Naive thymus-derived CD8-positive, alpha-beta T cell (primary cell): ENCODE results near the gene SERPINH1. TPM values are rescaled to one million over a fixed set of nuclear protein-coding genes. Genes with fewer than 3 reads are reported as not detected.

Source experiments
- ATAC-seq, 2 donors: fragments of 150-1000 bp; cut with Tn5 transposase in 1 of 2; sonication (Bioruptor Pico), chemical (Tn5 transposase) in 1 of 2; 1 replicate in 1 of 2; 2 replicates in 1 of 2; pipeline ENCODE4 v1.10.0; 2021; ENCODE audit warnings: mild to moderate bottlenecking in 2 of 2, moderate library complexity in 2 of 2
- POLR2A ChIA-PET: fragments of 350-600 bp; sonication (Branson Sonifier 250); formaldehyde crosslinking; loops from one replicate; lab custom pipeline; 2021; ENCODE audit warnings: antibody characterized with exemption; lab: Charles Lee
- DNase-seq, 10 donors: peaks; one replicate each; pipeline versions ENCODE4 v3.0.0 to v3.0.0-alpha.2; 2020 to 2022
- H3K27ac Mint-ChIP-seq, 10 donors: one replicate each; pipeline ENCODE4 v1.8.0; 2020 to 2022; ENCODE audit warnings: mild to moderate bottlenecking in 10 of 10, mixed read lengths in 10 of 10, moderate library complexity in 4 of 10, inconsistent platforms in 1 of 10
- H3K27me3 Mint-ChIP-seq, 5 donors: one replicate each; pipeline ENCODE4 v1.8.0; 2021 to 2022; ENCODE audit warnings: mixed read lengths in 5 of 5
- H3K36me3 Mint-ChIP-seq, 3 donors: one replicate each; pipeline ENCODE4 v1.8.0; 2020 to 2022; ENCODE audit warnings: mixed read lengths in 3 of 3, mild to moderate bottlenecking in 2 of 3, inconsistent platforms in 1 of 3
- H3K4me1 Mint-ChIP-seq, 4 donors: one replicate each; pipeline ENCODE4 v1.8.0; 2021 to 2022; ENCODE audit warnings: mixed read lengths in 4 of 4
- H3K4me3 Mint-ChIP-seq, 10 donors: one replicate each; pipeline ENCODE4 v1.8.0; 2020 to 2022; ENCODE audit warnings: mild to moderate bottlenecking in 10 of 10, mixed read lengths in 10 of 10, moderate library complexity in 6 of 10, inconsistent platforms in 1 of 10
- H3K9me3 Mint-ChIP-seq, 9 donors: one replicate each; pipeline ENCODE4 v1.8.0; 2020 to 2022; ENCODE audit warnings: mixed read lengths in 9 of 9, mild to moderate bottlenecking in 3 of 9, inconsistent platforms in 1 of 9, moderate library complexity in 1 of 9
- polyA plus RNA-seq, 3 donors: library from polyadenylated mRNA; unstranded; fragments of 300-500 nt; fragmentation: Illumina TruSeq; gene quantifications; one replicate each; pipeline ENCODE4 v1.2.3, GENCODE V29; 2021
- total RNA-seq, 8 experiments: library from RNA in 2 of 8; stranded (reverse) in 2 of 8; gene quantifications; one replicate each; pipeline ENCODE4 v1.2.3 and lab custom pipeline; 2021 to 2026

SERPINH1 gene
- total and polyA plus RNA-seq, 5 experiments from 2014 or later = 1.6 to 11.6 (median 4.5) TPM

DNA sequence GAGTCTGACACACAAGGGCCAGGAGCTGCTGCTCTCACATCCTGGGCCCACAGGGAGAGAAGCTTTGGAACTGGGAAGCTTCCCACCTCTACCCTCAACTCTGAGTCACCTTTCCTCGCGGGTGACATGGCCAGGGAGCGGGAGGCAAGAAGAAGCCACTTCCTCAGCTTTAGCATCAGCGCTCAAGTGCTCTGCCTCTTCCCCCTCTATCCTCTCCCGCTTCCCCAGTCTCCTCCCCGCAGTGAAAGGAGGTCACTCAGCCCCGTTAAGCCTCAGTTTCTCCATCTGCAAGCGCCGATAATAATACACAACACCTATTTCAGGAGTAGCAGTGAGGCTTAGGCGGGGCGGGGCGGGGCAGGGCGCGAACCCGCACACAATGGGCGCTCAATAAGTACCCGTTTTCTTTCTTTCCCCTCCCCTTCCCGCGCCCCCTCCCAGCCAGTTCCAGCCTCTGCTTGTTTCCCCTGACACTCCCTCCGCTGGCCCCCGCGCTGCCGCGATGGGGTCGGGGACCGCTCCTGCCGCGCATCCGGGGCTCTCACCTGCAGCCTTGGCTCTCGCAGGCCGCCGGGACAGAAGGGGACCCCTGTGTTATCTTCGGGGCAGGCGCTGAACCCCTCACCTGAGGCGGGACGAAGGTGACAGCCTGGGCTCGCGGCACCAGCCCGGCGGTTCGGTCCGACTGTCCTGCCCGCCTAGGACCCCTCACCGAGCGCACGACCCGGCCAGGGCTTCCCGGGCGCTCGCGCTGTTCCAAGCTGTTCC, 37.2 kb upstream of the SERPINH1 start:
- peaks cover 16 to 29% (median 25%) of the 10 kb centered on the region in 4 donors for H3K4me1 Mint-ChIP-seq
- peak overlapping the region; percentile 77 to 93 (median 84) for H3K4me3 Mint-ChIP-seq
- peak in 1 of 2 donors; percentile 36 for ATAC-seq
- peak in 8 of 10 donors; percentile 11 to 46 (median 36) for DNase-seq
- H3K27me3 Mint-ChIP-seq = no peaks in the 10 kb centered on the region
- no peaks in the 10 kb centered on the region for H3K9me3 Mint-ChIP-seq
- POLR2A ChIA-PET = interaction anchor here (0.7 to 1.4 kb wide), 5 partner anchors 49 to 142 kb away, joined by 3 to 6 read pairs (median 3); no protein-coding TSS in a partner anchor
- H3K27ac Mint-ChIP-seq = peak overlapping the region in 7 of 10 donors; percentile 37 to 82 (median 65)
- H3K36me3 Mint-ChIP-seq = no peaks in the 10 kb centered on the region

DNA sequence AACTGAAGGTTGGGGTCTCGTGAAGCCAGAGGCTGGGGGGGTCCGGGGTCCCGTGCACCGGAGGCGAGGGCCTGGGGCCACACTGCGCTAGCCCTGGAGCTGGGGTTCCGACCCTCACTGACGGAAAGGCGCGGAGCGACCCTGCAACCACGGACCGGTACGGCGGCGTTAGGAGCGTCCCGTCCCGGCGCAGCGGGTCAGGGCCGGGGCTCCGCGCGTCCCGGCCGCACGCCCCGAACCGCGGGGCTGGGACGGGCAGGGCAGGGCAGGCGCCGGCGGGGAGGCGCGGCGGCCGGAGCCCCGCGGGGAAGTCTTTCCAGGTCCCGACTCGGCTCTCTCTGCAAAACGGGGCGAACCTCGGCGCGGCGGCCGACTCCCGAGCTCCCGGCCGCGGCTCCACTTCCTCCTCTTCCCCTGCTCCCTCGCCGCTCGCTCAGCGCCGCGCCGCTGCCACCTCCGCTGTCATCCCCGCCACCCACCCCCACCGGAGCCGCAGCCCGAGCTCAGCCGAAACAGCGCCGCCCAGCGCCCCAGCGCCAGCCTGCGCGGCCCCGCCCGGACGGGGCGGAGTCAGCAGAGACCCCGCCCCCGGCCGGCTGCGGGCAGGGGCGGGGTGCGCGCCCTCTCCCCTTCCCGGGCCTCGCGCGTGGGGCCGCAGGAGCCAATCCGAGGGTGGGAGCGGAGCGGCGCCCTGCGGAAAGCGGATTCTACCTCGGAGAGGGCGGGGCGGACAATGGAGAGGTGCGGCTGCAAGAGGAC, 36.4 kb upstream of the SERPINH1 start, which contains the start of gene GDPD5:
Gene GDPD5 (minus strand): TSS at position 509 of the 759 bp plus-strand sequence. CDS start 48,206 bp downstream, outside the sequence.
- Mint-ChIP-seq H3K27me3 (no peaks in the 10 kb centered on the region), H3K4me3 (peak within 1 kb of the TSS; percentile 77 to 93 (median 85)), H3K36me3 (no peaks in the 10 kb centered on the region), H3K4me1 (peaks cover 20 to 28% (median 27%) of the 10 kb centered on the region in 4 donors), H3K27ac (peak within 1 kb of the TSS in 9 of 10 donors; percentile 62 to 90 (median 73)), H3K9me3 (no peaks in the 10 kb centered on the region)
- DNase-seq = peak; percentile 68 to 91 (median 86)
- POLR2A ChIA-PET = interaction anchor here (0.6 to 1.4 kb wide), 8 partner anchors 8 to 142 kb away, joined by 3 to 6 read pairs (median 3); no protein-coding TSS in a partner anchor
- peak; percentile 86 to 90 for ATAC-seq

DNA sequence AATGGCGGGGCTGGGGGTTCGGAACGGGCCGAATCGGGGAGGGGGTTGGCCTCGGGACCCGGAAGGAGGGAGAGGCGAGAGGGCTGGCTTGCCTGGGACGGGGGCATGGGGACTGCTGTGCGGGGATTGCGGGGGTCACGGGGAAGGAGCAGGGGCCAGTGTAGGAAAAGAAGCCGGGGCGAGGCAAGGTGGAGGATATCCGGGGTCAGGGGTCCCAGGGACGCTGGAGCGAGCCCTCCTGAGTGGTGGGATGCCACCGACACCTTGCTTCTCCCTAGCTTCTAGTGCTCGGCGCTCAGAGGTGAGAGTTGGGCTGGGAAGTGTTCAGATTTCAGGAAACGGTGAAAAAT, 35.9 kb upstream of the SERPINH1 start:
- peak in 1 of 2 donors; percentile 5 for ATAC-seq
- DNase-seq = no peak
- POLR2A ChIA-PET = interaction anchor here (0.6 to 1.4 kb wide), 4 partner anchors 9 to 126 kb away, joined by 3 to 5 read pairs (median 4); no protein-coding TSS in a partner anchor
- Mint-ChIP-seq H3K9me3 (no peaks in the 10 kb centered on the region), H3K4me1 (peaks cover 24 to 32% (median 30%) of the 10 kb centered on the region in 4 donors), H3K27me3 (no peaks in the 10 kb centered on the region), H3K27ac (peak overlapping the region in 9 of 10 donors; percentile 9 to 84 (median 69)), H3K36me3 (no peaks in the 10 kb centered on the region), H3K4me3 (peak overlapping the region; percentile 75 to 91 (median 78))

DNA sequence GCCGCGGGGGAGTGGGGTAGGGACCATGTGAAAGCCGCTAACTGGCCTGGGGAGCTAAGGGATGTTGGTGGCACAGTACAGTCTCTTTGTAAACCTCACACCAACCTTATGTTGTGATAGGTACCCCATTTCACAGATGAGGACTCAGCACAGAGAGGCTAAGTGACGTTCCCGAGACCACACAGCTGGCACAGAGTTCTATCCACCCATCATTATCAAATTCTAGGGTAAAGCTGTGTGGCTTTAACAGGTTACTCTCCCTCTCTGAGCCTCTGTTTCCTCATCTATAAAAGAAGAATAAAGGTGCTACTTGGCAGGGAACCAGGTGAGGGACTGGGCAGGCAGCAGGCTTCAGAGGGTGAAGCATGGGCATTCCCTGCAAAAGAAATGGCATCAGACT, 34.9 kb upstream of the SERPINH1 start:
- DNase-seq = no peak
- peaks cover 0 to under 1% (median 0%) of the 10 kb centered on the region in 5 donors for H3K27me3 Mint-ChIP-seq
- POLR2A ChIA-PET = interaction anchor here (1.0 kb wide), 1 partner anchor 52 kb away, joined by 3 read pairs; no protein-coding TSS in a partner anchor
- peak overlapping the region in 8 of 10 donors; percentile 9 to 90 (median 74) for H3K27ac Mint-ChIP-seq
- no peak for ATAC-seq
- peaks cover 28 to 42% (median 35%) of the 10 kb centered on the region in 4 donors for H3K4me1 Mint-ChIP-seq
- H3K9me3 Mint-ChIP-seq = no peaks in the 10 kb centered on the region
- no peaks in the 10 kb centered on the region for H3K36me3 Mint-ChIP-seq
- peak overlapping the region; percentile 70 to 91 (median 78) for H3K4me3 Mint-ChIP-seq

DNA sequence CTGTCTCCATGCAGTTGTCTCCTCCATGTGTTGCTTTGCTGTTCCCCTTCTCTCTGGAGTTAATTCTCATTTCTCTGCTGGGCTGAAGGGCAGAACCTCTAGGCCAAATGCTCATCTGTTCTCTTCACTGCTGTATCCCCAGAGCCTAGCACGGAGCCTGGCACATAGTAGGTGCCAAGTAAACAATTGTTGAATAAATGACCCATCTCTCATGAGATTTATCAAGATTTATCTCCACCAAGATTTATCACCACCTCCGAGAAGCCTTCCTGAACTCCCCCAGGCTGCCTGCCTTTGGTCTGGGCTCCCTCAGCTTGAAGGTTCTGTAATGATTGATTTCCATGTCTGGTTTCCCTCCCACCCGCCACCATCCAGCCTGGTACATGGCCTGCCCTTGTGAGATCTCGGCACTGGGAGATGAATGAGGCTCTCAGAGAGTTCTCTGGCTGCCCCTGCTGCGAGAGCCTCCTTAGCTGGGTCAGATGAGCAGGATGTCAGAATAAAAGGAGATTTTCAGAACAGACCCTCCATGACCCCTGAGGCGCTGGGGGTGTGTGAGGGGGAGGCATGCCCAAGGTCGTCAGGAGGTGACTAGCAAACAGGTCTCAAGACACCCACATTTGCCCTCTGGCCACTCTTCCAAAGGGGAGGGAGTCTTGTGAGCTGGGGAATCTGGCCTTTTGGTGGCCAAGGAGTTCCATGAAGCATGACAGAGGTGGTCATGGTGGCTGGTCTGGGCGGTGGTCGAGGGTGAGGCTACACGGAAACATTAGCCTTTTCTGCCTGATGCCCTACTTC, 33.9 kb upstream of the SERPINH1 start:
- no peak for DNase-seq
- peaks cover 30 to 45% (median 38%) of the 10 kb centered on the region in 4 donors for H3K4me1 Mint-ChIP-seq
- H3K27me3 Mint-ChIP-seq = peaks cover 0 to 4% (median 0%) of the 10 kb centered on the region in 5 donors
- H3K36me3 Mint-ChIP-seq = no peaks in the 10 kb centered on the region
- POLR2A ChIA-PET = interaction anchor here (1.1 kb wide), 1 partner anchor 98 kb away, joined by 3 read pairs; no protein-coding TSS in a partner anchor
- peak overlapping the region in 8 of 10 donors; percentile 7 to 91 (median 78) for H3K4me3 Mint-ChIP-seq
- no peaks in the 10 kb centered on the region for H3K9me3 Mint-ChIP-seq
- H3K27ac Mint-ChIP-seq = peak overlapping the region in 7 of 10 donors; percentile 12 to 71 (median 57)
- ATAC-seq = no peak

DNA sequence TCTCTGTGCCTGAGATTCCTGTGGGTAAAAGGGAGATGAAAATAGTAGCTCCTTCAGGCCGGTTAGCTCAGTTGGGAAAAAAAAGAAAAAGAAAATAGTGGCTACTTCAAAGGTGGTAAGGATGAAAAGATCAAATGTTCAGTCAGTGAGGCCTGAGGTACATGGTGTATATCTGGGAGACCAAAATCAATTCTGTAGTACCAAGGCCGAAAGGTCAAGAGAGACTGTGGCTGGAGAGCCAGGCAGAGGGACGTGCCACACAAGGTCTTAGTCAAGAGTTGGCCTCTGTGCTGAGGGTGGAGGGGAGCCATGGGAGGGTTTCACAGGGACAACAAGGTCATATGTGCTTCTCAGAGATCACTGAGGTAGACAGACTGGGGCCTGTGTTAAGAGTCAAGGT, 31.5 kb upstream of the SERPINH1 start:
- no peak overlapping the region for H3K4me3 Mint-ChIP-seq
- H3K27me3 Mint-ChIP-seq = peaks cover 0 to 4% (median 0%) of the 10 kb centered on the region in 5 donors
- peaks cover 20 to 31% (median 30%) of the 10 kb centered on the region in 4 donors for H3K4me1 Mint-ChIP-seq
- H3K9me3 Mint-ChIP-seq = no peaks in the 10 kb centered on the region
- no peaks in the 10 kb centered on the region for H3K36me3 Mint-ChIP-seq
- POLR2A ChIA-PET = interaction anchor here (0.8 to 1.0 kb wide), 3 partner anchors 10 to 87 kb away, joined by 3 to 6 read pairs (median 3); no protein-coding TSS in a partner anchor
- no peak overlapping the region for H3K27ac Mint-ChIP-seq
- DNase-seq (no peak), ATAC-seq (no peak)

DNA sequence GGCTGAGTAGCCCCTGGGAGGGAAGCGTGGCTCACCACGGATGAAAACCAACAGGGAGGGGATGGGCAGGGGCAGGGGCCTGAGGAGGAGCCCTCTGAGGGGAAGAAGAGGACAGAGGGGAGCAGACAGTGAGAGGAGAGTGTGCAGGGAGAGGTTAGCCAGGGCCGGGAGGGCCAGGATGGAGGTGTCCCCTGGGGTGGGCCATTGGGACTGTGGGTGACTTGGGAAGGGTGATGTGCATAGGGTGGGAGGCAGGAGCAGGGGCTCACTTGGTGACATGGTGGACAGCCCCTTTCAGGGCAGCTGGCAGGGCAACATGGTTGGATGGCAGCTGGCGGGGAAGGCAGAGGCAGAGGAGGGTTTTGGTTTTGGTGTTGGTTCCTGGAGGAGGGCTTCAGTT, 30.7 kb upstream of the SERPINH1 start:
- no peak overlapping the region for H3K4me3 Mint-ChIP-seq
- H3K27ac Mint-ChIP-seq = peak overlapping the region in 1 of 10 donors; percentile 63
- DNase-seq = no peak
- POLR2A ChIA-PET = interaction anchor here (0.8 to 0.9 kb wide), 2 partner anchors 11 to 87 kb away, joined by 3 to 6 read pairs; no protein-coding TSS in a partner anchor
- no peaks in the 10 kb centered on the region for H3K36me3 Mint-ChIP-seq
- H3K27me3 Mint-ChIP-seq = peaks cover 0 to 4% (median 0%) of the 10 kb centered on the region in 5 donors
- no peak for ATAC-seq
- peaks cover 20 to 32% (median 31%) of the 10 kb centered on the region in 4 donors for H3K4me1 Mint-ChIP-seq
- H3K9me3 Mint-ChIP-seq = no peaks in the 10 kb centered on the region

DNA sequence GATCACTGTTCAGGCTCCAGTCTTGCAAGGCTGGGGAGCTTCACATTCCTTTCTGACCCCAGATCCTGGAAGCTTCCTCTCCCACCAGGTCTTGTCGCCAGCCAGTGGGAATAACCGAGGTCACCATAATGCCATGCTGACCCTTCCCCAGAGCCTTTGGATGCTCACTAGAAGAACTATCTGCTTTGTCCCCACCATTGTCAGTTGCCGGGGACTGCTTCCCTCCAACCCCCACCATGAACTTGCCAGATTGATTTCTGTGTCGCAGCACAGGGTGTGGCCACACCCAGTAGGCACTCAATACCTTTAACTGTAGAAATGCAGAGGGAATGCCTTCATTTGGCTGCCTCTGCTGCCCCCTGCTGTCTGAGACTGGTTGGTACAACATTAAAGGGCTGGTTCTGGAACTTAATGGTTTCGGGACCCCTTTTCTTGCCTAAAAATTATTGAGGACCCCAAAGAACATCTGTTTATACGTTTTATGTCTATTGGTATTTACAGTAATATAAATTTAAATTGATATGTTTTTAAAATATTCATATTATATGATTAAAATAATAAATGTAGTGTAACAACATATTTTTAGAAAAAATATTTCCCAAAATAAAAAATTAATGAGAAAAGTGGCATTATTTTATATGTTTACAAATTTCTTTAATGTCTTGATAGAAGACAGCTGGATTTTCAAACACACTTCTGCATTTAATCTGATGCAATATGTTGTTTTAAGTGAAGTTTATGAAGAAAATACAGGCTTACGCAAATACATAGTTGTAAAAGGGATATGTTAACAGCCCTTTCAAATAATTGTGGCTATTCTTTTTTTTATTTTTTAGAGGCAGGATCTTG, 29.6 kb upstream of the SERPINH1 start:
- POLR2A ChIA-PET = interaction anchor here (1.3 to 1.4 kb wide), 3 partner anchors 88 to 103 kb away, joined by 3 to 6 read pairs (median 4); no protein-coding TSS in a partner anchor
- Mint-ChIP-seq H3K4me1 (peaks cover 18 to 33% (median 24%) of the 10 kb centered on the region in 4 donors), H3K27me3 (peaks cover 0 to 4% (median 0%) of the 10 kb centered on the region in 5 donors), H3K36me3 (no peaks in the 10 kb centered on the region), H3K9me3 (no peaks in the 10 kb centered on the region), H3K4me3 (no peak overlapping the region), H3K27ac (peak overlapping the region in 5 of 10 donors; percentile 3 to 70 (median 41))
- DNase-seq (peak; percentile 66 to 88 (median 80)), ATAC-seq (peak; percentile 93 to 96)

DNA sequence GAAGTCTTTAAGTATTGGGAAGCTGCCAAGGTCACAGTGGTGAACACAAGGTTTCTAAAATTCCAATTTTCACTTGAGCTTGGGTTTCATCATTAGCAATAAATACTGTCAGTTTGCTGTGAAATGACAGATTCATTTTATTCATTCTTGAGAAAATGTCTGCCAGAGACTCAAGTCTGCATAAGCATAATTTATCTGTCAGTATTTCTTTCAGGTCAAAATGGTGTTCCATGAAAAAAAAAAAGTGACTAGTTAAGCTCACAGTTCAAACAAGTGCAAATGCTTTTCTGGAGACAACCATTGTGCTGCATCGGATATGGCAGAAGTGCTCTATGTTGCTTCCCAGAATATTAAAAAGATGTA, 28.2 kb upstream of the SERPINH1 start:
- no peak for ATAC-seq
- Mint-ChIP-seq H3K4me1 (peaks cover 23 to 44% (median 27%) of the 10 kb centered on the region in 4 donors), H3K9me3 (no peaks in the 10 kb centered on the region), H3K4me3 (no peak overlapping the region), H3K27ac (no peak overlapping the region), H3K27me3 (peaks cover 0 to 4% (median 0%) of the 10 kb centered on the region in 5 donors), H3K36me3 (no peaks in the 10 kb centered on the region)
- POLR2A ChIA-PET = interaction anchor here (1.3 to 1.5 kb wide), 2 partner anchors 11 to 105 kb away, joined by 3 to 4 read pairs; no protein-coding TSS in a partner anchor
- no peak for DNase-seq

DNA sequence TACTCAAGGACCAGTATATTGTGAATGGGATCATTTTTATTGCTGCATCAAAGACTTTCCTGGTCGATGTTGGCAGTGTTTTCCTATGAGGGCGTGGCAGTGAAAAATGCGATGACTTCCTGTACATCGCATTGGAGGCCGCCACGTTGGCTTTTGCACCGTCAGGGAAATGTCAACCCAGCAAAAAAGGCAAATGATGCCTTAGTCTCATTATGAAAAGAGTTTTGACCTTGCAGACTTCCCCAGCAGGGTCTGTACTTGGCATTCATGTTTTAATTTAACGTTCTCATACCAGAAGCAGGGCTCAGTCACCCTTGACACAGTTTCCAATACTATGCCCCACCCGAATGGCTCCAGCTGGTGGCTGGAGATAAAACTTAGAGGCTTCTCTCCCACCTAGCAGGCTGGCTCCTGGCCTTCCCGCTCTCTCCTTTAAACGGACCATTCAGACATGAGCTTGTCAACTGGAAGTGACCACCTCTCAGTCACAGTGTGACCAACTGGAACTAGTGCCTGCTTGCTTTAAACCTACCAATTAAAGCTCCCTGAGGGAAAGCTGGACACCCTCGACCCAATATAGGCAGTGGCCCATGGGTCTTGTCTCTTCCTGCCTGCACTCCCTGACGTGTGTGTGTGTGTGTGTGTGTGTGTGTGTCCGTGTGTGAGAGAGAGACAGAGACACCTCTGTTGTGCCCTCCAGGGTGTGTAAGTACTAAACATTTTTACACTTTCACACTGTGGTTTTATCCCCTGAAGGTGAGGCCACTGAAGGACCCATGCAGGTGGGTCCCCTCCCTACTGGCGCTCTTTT, 27.6 kb upstream of the SERPINH1 start:
- peak overlapping the region in 3 of 10 donors; percentile 22 to 53 (median 37) for H3K27ac Mint-ChIP-seq
- H3K36me3 Mint-ChIP-seq = no peaks in the 10 kb centered on the region
- peaks cover 0 to 4% (median 0%) of the 10 kb centered on the region in 5 donors for H3K27me3 Mint-ChIP-seq
- H3K4me1 Mint-ChIP-seq = peaks cover 23 to 44% (median 28%) of the 10 kb centered on the region in 4 donors
- DNase-seq (no peak), ATAC-seq (no peak)
- no peak overlapping the region for H3K4me3 Mint-ChIP-seq
- H3K9me3 Mint-ChIP-seq = no peaks in the 10 kb centered on the region
- POLR2A ChIA-PET = interaction anchor here (0.6 to 1.5 kb wide), 2 partner anchors 11 to 246 kb away, joined by 3 to 5 read pairs; no protein-coding TSS in a partner anchor
